ENCODE measurements around the gene OR7A5.

- TF ChIP-seq POLR2A (IDR thresholded peaks at IDR 0.05; ENCODE audit: low read depth, low read length) (no peak), POLR2AphosphoS5 (IDR thresholded peaks at IDR 0.05; ENCODE audit: low read depth, low read length) (no peak), PAX5 (IDR thresholded peaks at IDR 0.05; ENCODE audit: insufficient read depth, low read length, severe bottlenecking) (no peak)
Observed at GRCh38 chr19:14782626-14783409, 52.2 kb downstream of the OR7A5 start.

Measured in GM12891 (cell line).